OCI-LY7 (cell line): ENCODE data around the gene CERK. TPM values are rescaled to one million over a fixed set of nuclear protein-coding genes. Genes with fewer than 3 reads are reported as not detected.

Experiments used
- BruUV-seq: library from RNA; stranded (reverse); fragments of 400-500 nt; replicated peaks from 2 replicates; lab custom pipeline; 2021; lab: Mats Ljungman, UMichigan
- CTCF ChIA-PET: fragments of 300-600 bp; sonication (Branson Sonifier 250); formaldehyde crosslinking; loops from one replicate; lab custom pipeline; 2022; ENCODE audit warnings: antibody characterized with exemption; ENCODE audit not compliant: unreplicated experiment; lab: Charles Lee
- POLR2A ChIA-PET: fragments of 300-600 bp; sonication (Branson Sonifier 250); formaldehyde crosslinking; loops from one replicate; lab custom pipeline; 2022; ENCODE audit warnings: antibody characterized with exemption; lab: Charles Lee
- DNase-seq: peaks from one replicate; pipeline ENCODE4 v3.0.0-alpha.2; 2015; ENCODE audit warnings: low spot score
- H2AFZ ChIP-seq: fragments of 200-600 bp; sonication (generic), shearing (Covaris generic); 2 replicates; pipeline ENCODE4 v1.6.1; 2014; ENCODE audit warnings: mild to moderate bottlenecking, antibody characterized with exemption, low read length, moderate library complexity
- H3K27ac ChIP-seq: fragments of 200-600 bp; sonication (generic); 2 replicates; pipeline ENCODE4 v1.5.1; 2014; ENCODE audit warnings: mixed run types, low read depth, mild to moderate bottlenecking, moderate library complexity, low read length, inconsistent platforms; ENCODE audit not compliant: poor library complexity, severe bottlenecking
- H3K36me3 ChIP-seq: fragments of 200-600 bp; sonication (generic); 2 replicates; pipeline ENCODE4 v1.6.1; 2014; ENCODE audit warnings: mild to moderate bottlenecking, antibody characterized with exemption, low read length, moderate library complexity, mixed read lengths; ENCODE audit not compliant: insufficient read depth
- H3K4me1 ChIP-seq: fragments of 200-600 bp; sonication (generic); 2 replicates; pipeline ENCODE4 v1.5.1; 2014; ENCODE audit warnings: mild to moderate bottlenecking, low read length; ENCODE audit not compliant: insufficient read depth, poor library complexity, severe bottlenecking
- H3K4me2 ChIP-seq: fragments of 200-600 bp; sonication (generic); 2 replicates; pipeline ENCODE4 v1.6.1; 2014; ENCODE audit warnings: mild to moderate bottlenecking, low read length
- H3K4me3 ChIP-seq: fragments of 200-600 bp; sonication (generic); 2 replicates; pipeline ENCODE4 v1.5.1; 2014; ENCODE audit warnings: mild to moderate bottlenecking, low read depth, low read length; ENCODE audit not compliant: poor library complexity, severe bottlenecking
- H3K79me2 ChIP-seq: fragments of 200-600 bp; sonication (generic); 2 replicates; pipeline ENCODE4 v1.6.1; 2016; ENCODE audit warnings: low read depth, mild to moderate bottlenecking, low read length, moderate library complexity, mixed read lengths; ENCODE audit not compliant: insufficient read depth
- H3K9me2 ChIP-seq: fragments of 200-600 bp; sonication (generic); 2 replicates; pipeline ENCODE4 v1.6.1; 2016; ENCODE audit warnings: mild to moderate bottlenecking, low read length, mixed read lengths; ENCODE audit not compliant: insufficient read depth
- H3K9me3 ChIP-seq: fragments of 200-600 bp; sonication (generic); 2 replicates; pipeline ENCODE4 v1.6.1; 2014; ENCODE audit warnings: mild to moderate bottlenecking, mixed run types, low read length, mixed read lengths
- H4K20me1 ChIP-seq: fragments of 200-600 bp; sonication (generic); 2 replicates; pipeline ENCODE4 v1.6.1; 2014; ENCODE audit warnings: mild to moderate bottlenecking, antibody characterized with exemption, low read length, moderate library complexity, mixed read lengths; ENCODE audit not compliant: insufficient read depth
- EZH2phosphoT487 ChIP-seq: fragments of 200-600 bp; sonication (generic); IDR thresholded peaks from 2 replicates; pipeline ENCODE4 v1.6.1; 2018; ENCODE audit warnings: low read depth, borderline replicate concordance, mild to moderate bottlenecking, mixed run types, antibody characterized with exemption, low read length, moderate library complexity, mixed read lengths
- intact Hi-C: fragments of 100-400 bp; cut with micrococcal nuclease; formaldehyde crosslinking; loops from one replicate; pipeline ENCODE4 v1.10.0; 2022; ENCODE audit not compliant: unreplicated experiment
- total RNA-seq, 2 experiments: library from RNA; depleted of rRNA in 1 of 2; stranded (reverse); fragments of >200 nt in 1 of 2; shearing (Covaris generic) in 1 of 2; gene quantifications; 2 replicates each; pipeline ENCODE4 v1.2.3, GENCODE V29; 2014 to 2022
- TF ChIP-seq, protein P1 (sequence below): fragments of 200-600 bp; sonication (generic); conservative IDR thresholded peaks from 2 replicates; pipeline ENCODE4 v1.5.1; 2014; ENCODE audit warnings: mild to moderate bottlenecking, antibody characterized with exemption, low read length, moderate library complexity, mixed read lengths

Gene CERK
- total RNA-seq, 2 experiments from 2014 or later: 36.6 to 48.1 TPM

DNA sequence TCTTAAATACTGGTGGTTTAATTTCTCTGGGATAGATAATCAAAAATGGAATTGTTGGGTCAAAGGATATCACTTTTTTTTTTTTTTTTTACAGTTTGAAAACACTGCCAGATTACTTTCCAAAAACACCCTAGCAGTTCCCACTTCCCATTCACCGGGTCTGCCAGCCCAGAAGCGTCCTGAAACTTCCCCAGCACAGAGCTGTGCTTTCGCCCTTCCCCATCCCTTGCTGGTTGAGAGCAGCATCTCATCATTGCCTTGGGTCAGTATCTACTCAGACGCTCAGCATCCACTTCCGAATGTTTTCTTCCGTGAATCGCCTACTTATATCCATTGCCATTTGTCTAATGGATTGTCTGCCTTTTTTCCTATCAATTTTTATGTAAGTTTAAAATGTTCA, 5.5 kb downstream of the CERK start:
- peaks cover 34% of the 10 kb centered on the region; the same call in 1 of the 2 replicates for H3K79me2 ChIP-seq

DNA sequence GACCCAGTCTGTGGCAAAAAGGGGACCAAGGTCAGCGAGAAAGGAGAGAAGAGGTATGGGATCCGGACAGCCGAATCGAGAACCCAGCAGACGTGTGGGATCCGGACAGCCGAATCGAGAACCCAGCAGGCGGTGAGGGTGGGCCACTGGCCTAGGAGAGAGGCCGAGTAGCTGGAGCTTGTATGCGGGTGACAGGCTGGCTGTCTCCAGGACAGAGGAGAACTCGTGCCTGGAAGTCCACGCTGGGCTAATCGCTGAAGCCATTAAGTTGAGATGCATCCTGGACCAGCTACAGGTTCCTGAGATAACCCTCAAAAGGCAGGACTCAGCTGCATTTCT, 6.0 kb downstream of the CERK start:
- Histone ChIP-seq H3K9me2 (no peaks in the 10 kb centered on the region), H3K4me1 (peaks cover 44% of the 10 kb centered on the region), H3K9me3 (no peaks in the 10 kb centered on the region), H3K27ac (no peak overlapping the region), H4K20me1 (peaks cover 26% of the 10 kb centered on the region), H3K4me2 (peak overlapping the region; percentile 6; the same call in 1 of the 2 replicates), H3K36me3 (peaks cover 10% of the 10 kb centered on the region; the same call in 1 of the 2 replicates), H3K4me3 (no peak overlapping the region), H2AFZ (no peak overlapping the region), H3K79me2 (peaks cover 30% of the 10 kb centered on the region; the same call in 1 of the 2 replicates)
- ChIA-PET POLR2A (interaction anchor here (0.7 kb wide), 2 partner anchors 58 to 161 kb away, joined by 3 to 4 read pairs; no protein-coding TSS in a partner anchor), CTCF (no interaction called here)
- no peak for DNase-seq
- intact Hi-C loops: no loop called here
- no TSS peak for BruUV-seq
- no peak for TF ChIP-seq EZH2phosphoT487
- TF ChIP-seq, protein P1, sequence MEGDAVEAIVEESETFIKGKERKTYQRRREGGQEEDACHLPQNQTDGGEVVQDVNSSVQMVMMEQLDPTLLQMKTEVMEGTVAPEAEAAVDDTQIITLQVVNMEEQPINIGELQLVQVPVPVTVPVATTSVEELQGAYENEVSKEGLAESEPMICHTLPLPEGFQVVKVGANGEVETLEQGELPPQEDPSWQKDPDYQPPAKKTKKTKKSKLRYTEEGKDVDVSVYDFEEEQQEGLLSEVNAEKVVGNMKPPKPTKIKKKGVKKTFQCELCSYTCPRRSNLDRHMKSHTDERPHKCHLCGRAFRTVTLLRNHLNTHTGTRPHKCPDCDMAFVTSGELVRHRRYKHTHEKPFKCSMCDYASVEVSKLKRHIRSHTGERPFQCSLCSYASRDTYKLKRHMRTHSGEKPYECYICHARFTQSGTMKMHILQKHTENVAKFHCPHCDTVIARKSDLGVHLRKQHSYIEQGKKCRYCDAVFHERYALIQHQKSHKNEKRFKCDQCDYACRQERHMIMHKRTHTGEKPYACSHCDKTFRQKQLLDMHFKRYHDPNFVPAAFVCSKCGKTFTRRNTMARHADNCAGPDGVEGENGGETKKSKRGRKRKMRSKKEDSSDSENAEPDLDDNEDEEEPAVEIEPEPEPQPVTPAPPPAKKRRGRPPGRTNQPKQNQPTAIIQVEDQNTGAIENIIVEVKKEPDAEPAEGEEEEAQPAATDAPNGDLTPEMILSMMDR: no peak

More for the DNA sequence above, 5.5 kb downstream of the CERK start:
- Histone ChIP-seq H2AFZ (no peak overlapping the region), H3K4me1 (peaks cover 47% of the 10 kb centered on the region), H3K27ac (no peak overlapping the region), H3K4me3 (no peak overlapping the region), H3K4me2 (peak overlapping the region; percentile 28; the same call in 1 of the 2 replicates), H3K9me2 (no peaks in the 10 kb centered on the region), H4K20me1 (peaks cover 26% of the 10 kb centered on the region), H3K36me3 (peaks cover 10% of the 10 kb centered on the region; the same call in 1 of the 2 replicates), H3K9me3 (no peaks in the 10 kb centered on the region)
- no peak for TF ChIP-seq EZH2phosphoT487
- TF ChIP-seq, protein P1: no peak
- intact Hi-C loops: no loop called here
- ChIA-PET POLR2A (interaction anchor here (0.7 kb wide), 3 partner anchors 27 to 161 kb away, joined by 4 read pairs; no protein-coding TSS in a partner anchor), CTCF (no interaction called here)
- no peak for DNase-seq
- BruUV-seq: no TSS peak

DNA sequence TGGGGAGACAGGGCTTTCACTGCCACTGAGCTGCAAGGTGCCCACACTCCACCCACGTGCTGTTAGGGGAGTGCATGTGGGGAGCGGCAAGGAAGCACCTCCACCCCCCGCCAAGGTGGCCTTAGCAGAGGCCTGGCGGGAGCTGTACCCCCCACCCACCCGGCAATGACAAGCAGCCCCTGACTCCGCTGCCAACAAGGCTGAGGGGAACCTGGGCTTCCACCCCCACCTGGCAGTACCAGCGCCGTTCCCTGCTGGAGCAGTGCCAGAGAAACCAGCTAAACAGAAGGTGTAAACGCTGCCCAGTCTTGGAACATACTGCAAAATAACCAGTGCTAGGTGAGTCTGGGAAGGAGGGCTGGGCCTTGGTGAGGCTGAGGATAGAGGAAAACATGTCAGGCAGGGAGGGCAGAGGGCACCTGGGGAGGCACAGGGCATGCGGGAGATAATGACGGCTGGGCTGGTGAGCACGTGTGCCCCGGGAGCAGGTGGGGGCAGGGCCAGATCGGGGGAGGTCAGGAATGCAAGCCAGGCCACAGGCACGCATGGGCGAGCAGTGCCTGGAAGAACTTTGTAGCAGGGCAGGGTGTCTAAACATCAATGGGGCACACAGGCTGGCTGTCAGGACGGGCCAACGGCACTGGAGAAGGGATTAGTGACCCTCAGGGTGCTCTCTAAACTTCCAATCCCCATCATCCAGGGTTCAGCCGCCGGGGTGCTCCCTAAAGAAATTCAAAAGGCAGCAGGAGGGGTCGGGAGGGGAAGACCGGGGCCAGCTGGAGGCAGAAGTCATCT, 6.6 kb downstream of the CERK start:
- H3K27ac ChIP-seq: no peak overlapping the region
- intact Hi-C loops: no loop called here
- DNase-seq: no peak
- no peak overlapping the region for H2AFZ ChIP-seq
- BruUV-seq: no TSS peak
- TF ChIP-seq, protein P1: no peak
- no peak for TF ChIP-seq EZH2phosphoT487
- no peaks in the 10 kb centered on the region for H3K9me3 ChIP-seq
- H3K4me2 ChIP-seq: peak overlapping the region; percentile 6; the same call in 1 of the 2 replicates
- peaks cover 10% of the 10 kb centered on the region; the same call in 1 of the 2 replicates for H3K36me3 ChIP-seq
- H3K79me2 ChIP-seq: peaks cover 24% of the 10 kb centered on the region; the same call in 1 of the 2 replicates
- peaks cover 41% of the 10 kb centered on the region for H3K4me1 ChIP-seq
- CTCF ChIA-PET: no interaction called here
- no peak overlapping the region for H3K4me3 ChIP-seq
- POLR2A ChIA-PET: interaction anchor here (0.7 kb wide), 1 partner anchor 58 kb away, joined by 3 read pairs; no protein-coding TSS in a partner anchor
- no peaks in the 10 kb centered on the region for H3K9me2 ChIP-seq
- H4K20me1 ChIP-seq: peaks cover 20% of the 10 kb centered on the region
